ENCODE results near the gene OVAAL. TPM values are rescaled to one million over a fixed set of nuclear protein-coding genes. Genes with fewer than 3 reads are reported as not detected.

Gene OVAAL
- total and polyA plus RNA-seq, 2 of the 8 experiments (the other 6 are each of a cell fraction or from before 2014, with no cell fraction given), result not detected

Small RNA genes lying within 50 kb of the gene (small RNA-seq; reads per million reads assigned to genes)
- not detected for gene RF00019 (ENCODE audit: insufficient read depth)

Other genes with a start within 250 kb of the OVAAL start
- 52.0 and 58.0 TPM in 2 replicates for gene ACBD6, start 56.4 kb upstream of the OVAAL start, total RNA-seq (2021; fragmentation: NEBNext Ultra II Directional; extraction: Animal tissue kit (Norgen Biotek cat#: 25700))
- gene ACBD6, start 56.4 kb upstream of the OVAAL start, polyA plus RNA-seq (2011; rRNA removed), result 52.5 and 67.7 TPM in 2 replicates
- 41.5 and 43.9 TPM in 2 replicates for gene XPR1, start 73.1 kb downstream of the OVAAL start, total RNA-seq (2021; fragmentation: NEBNext Ultra II Directional; extraction: Animal tissue kit (Norgen Biotek cat#: 25700))
- gene XPR1, start 73.1 kb downstream of the OVAAL start, polyA plus RNA-seq (2011; rRNA removed), result 20.0 and 28.6 TPM in 2 replicates